H9 (cell line): Measurements from ENCODE around the gene RHOJ. TPM values are rescaled to one million over a fixed set of nuclear protein-coding genes. Genes with fewer than 3 reads are reported as not detected.

Source experiments
- DNase-seq: peaks from one replicate; pipeline ENCODE4 v3.0.0-alpha.2; 2017
- H2AFZ ChIP-seq: one replicate; pipeline ENCODE4 v1.6.1; 2013; ENCODE audit warnings: mild to moderate bottlenecking, low read length, control low read depth, moderate library complexity
- H2AK5ac ChIP-seq: 2 replicates; pipeline ENCODE4 v1.6.1; 2013; ENCODE audit warnings: low read length, control low read depth, mixed read lengths; ENCODE audit not compliant: insufficient read length
- H2BK120ac ChIP-seq: one replicate; pipeline ENCODE4 v1.6.1; 2013; ENCODE audit warnings: low read depth, mild to moderate bottlenecking, low read length, control low read depth, inconsistent platforms; ENCODE audit not compliant: poor library complexity, severe bottlenecking
- H2BK12ac ChIP-seq: 2 replicates; pipeline ENCODE4 v1.6.1; 2013; ENCODE audit warnings: low read length, control low read depth, mixed read lengths, low read depth; ENCODE audit not compliant: insufficient read length
- H2BK15ac ChIP-seq: 2 replicates; pipeline ENCODE4 v1.6.1; 2013; ENCODE audit warnings: low read depth, low read length, control low read depth
- H2BK20ac ChIP-seq: one replicate; pipeline ENCODE4 v1.6.1; 2013; ENCODE audit warnings: low read depth, mild to moderate bottlenecking, low read length, control low read depth, inconsistent platforms; ENCODE audit not compliant: poor library complexity, severe bottlenecking
- H2BK5ac ChIP-seq: 2 replicates; pipeline ENCODE4 v1.6.1; 2013; ENCODE audit warnings: low read length, control low read depth, mixed read lengths; ENCODE audit not compliant: insufficient read length
- H3K14ac ChIP-seq: 2 replicates; pipeline ENCODE4 v1.6.1; 2013; ENCODE audit warnings: low read length, control low read depth; ENCODE audit not compliant: insufficient read depth
- H3K18ac ChIP-seq: 2 replicates; pipeline ENCODE4 v1.6.1; 2013; ENCODE audit warnings: low read depth, mild to moderate bottlenecking, mixed read lengths, low read length, control low read depth; ENCODE audit not compliant: insufficient read length
- H3K23ac ChIP-seq: 2 replicates; pipeline ENCODE4 v1.6.1; 2013; ENCODE audit warnings: low read length, control low read depth, mixed read lengths, low read depth; ENCODE audit not compliant: insufficient read length
- H3K23me2 ChIP-seq: 2 replicates; pipeline ENCODE4 v1.6.1; 2013; ENCODE audit warnings: low read depth, mild to moderate bottlenecking, mixed read lengths, low read length, control low read depth; ENCODE audit not compliant: insufficient read length, poor library complexity, severe bottlenecking
- H3K27ac ChIP-seq: 2 replicates; pipeline ENCODE4 v1.5.1; 2013; ENCODE audit warnings: low read length, control low read depth, mixed read lengths, low read depth; ENCODE audit not compliant: insufficient read length
- H3K27me3 ChIP-seq: 2 replicates; pipeline ENCODE4 v1.6.1; 2013; ENCODE audit warnings: low read length, control low read depth, inconsistent platforms; ENCODE audit not compliant: insufficient read depth
- H3K4ac ChIP-seq: 2 replicates; pipeline ENCODE4 v1.6.1; 2013; ENCODE audit warnings: low read depth, mild to moderate bottlenecking, control low read depth, inconsistent platforms, low read length, moderate library complexity
- H3K4me1 ChIP-seq: 2 replicates; pipeline ENCODE4 v1.6.1; 2013; ENCODE audit warnings: low read length, control low read depth, inconsistent platforms; ENCODE audit not compliant: insufficient read depth
- H3K4me2 ChIP-seq: 2 replicates; pipeline ENCODE4 v1.6.1; 2013; ENCODE audit warnings: low read length, control low read depth, mixed read lengths; ENCODE audit not compliant: insufficient read length, insufficient read depth
- H3K56ac ChIP-seq: 2 replicates; pipeline ENCODE4 v1.6.1; 2013; ENCODE audit warnings: low read depth, mild to moderate bottlenecking, mixed read lengths, low read length, control low read depth; ENCODE audit not compliant: insufficient read length
- H3K79me1 ChIP-seq: 2 replicates; pipeline ENCODE4 v1.6.1; 2013; ENCODE audit warnings: low read depth, mild to moderate bottlenecking, moderate library complexity, low read length, control low read depth, inconsistent platforms; ENCODE audit not compliant: insufficient read depth, poor library complexity, severe bottlenecking
- H3K79me2 ChIP-seq: 2 replicates; pipeline ENCODE4 v1.6.1; 2013; ENCODE audit warnings: low read length, control low read depth, inconsistent platforms; ENCODE audit not compliant: insufficient read depth
- H3K9ac ChIP-seq: 2 replicates; pipeline ENCODE4 v1.6.1; 2013; ENCODE audit warnings: low read length, control low read depth, mixed read lengths; ENCODE audit not compliant: insufficient read length; ENCODE audit errors: extremely low read depth
- H3K9me3 ChIP-seq: one replicate; pipeline ENCODE4 v1.6.1; 2013; ENCODE audit warnings: low read depth, low read length, inconsistent platforms; ENCODE audit not compliant: control insufficient read depth
- H3T11ph ChIP-seq: one replicate; pipeline ENCODE4 v1.6.1; 2013; ENCODE audit warnings: mild to moderate bottlenecking, low read length, control low read depth, inconsistent platforms
- H4K20me1 ChIP-seq: one replicate; pipeline ENCODE4 v1.6.1; 2013; ENCODE audit not compliant: control insufficient read depth, insufficient read length, insufficient read depth
- H4K5ac ChIP-seq: 2 replicates; pipeline ENCODE4 v1.6.1; 2013; ENCODE audit warnings: low read depth, mild to moderate bottlenecking, mixed read lengths, low read length, control low read depth; ENCODE audit not compliant: insufficient read length
- H4K8ac ChIP-seq: replicated peaks from 2 replicates; pipeline ENCODE4 v1.6.1; 2013; ENCODE audit warnings: low read length, control low read depth, mixed read lengths, low read depth; ENCODE audit not compliant: insufficient read length
- H4K91ac ChIP-seq: 2 replicates; pipeline ENCODE4 v1.6.1; 2013; ENCODE audit warnings: low read depth, mild to moderate bottlenecking, moderate library complexity, mixed read lengths, low read length, control low read depth; ENCODE audit not compliant: insufficient read length
- H3K27ac Mint-ChIP-seq, 3 experiments: 2 replicates in 2 of 3; 3 replicates in 1 of 3; pipeline ENCODE4 v1.8.0; 2020 to 2021; ENCODE audit warnings: mixed read lengths in 3 of 3, mild to moderate bottlenecking in 1 of 3, moderate library complexity in 1 of 3
- H3K27me3 Mint-ChIP-seq: 2 replicates; pipeline ENCODE4 v1.8.0; 2021; ENCODE audit warnings: low read depth, mild to moderate bottlenecking, moderate library complexity, mixed read lengths
- H3K36me3 Mint-ChIP-seq, 3 experiments: 2 replicates in 2 of 3; 3 replicates in 1 of 3; pipeline ENCODE4 v1.8.0; 2020 to 2021; ENCODE audit warnings: low read depth in 3 of 3, mixed read lengths in 3 of 3; ENCODE audit not compliant: insufficient read depth in 1 of 3
- H3K4me1 Mint-ChIP-seq, 2 experiments: 2 replicates each; pipeline ENCODE4 v1.8.0; 2020; ENCODE audit warnings: mixed read lengths in 2 of 2
- H3K4me3 Mint-ChIP-seq, 2 experiments: 2 replicates in 1 of 2; 3 replicates in 1 of 2; pipeline ENCODE4 v1.8.0; 2020 to 2021; ENCODE audit warnings: mild to moderate bottlenecking in 2 of 2, mixed read lengths in 2 of 2, moderate library complexity in 1 of 2
- H3K9me3 Mint-ChIP-seq, 2 experiments: 2 replicates in 1 of 2; 3 replicates in 1 of 2; pipeline ENCODE4 v1.8.0; 2020; ENCODE audit warnings: mild to moderate bottlenecking in 2 of 2, mixed read lengths in 2 of 2, moderate library complexity in 1 of 2
- CTCF ChIP-seq: fragments of 200-600 bp; sonication (generic); conservative IDR thresholded peaks from 3 replicates; pipeline ENCODE4 v1.8.0; 2021; ENCODE audit warnings: antibody characterized with exemption, mild to moderate bottlenecking
- WGBS: extraction: QIAGEN DNeasy Blood & Tissue Kit; methylation state at CpG from one replicate; pipeline ENCODE4 v1.1.7; 2013; ENCODE audit warnings: missing lambda C conversion rate, low lambda C conversion rate, mixed read lengths; ENCODE audit not compliant: insufficient read length; ENCODE audit errors: extremely low coverage; 5-methylcytosine and 5-hydroxymethylcytosine counted together
- total RNA-seq: library from RNA; stranded (reverse); gene quantifications from 2 replicates; pipeline ENCODE4 v1.2.1, GENCODE V29; 2021

Gene RHOJ
- total RNA-seq, 1 experiment from 2014 or later, result not detected

- TF ChIP-seq CTCF, result no peak
- H3K36me3 Mint-ChIP-seq, result no peaks in the 10 kb centered on the region
- Histone ChIP-seq H4K91ac (no peak overlapping the region), H2BK5ac (no peak overlapping the region), H3K9ac (no peak overlapping the region), H3K79me1 (no peaks in the 10 kb centered on the region), H3K27me3 (no peaks in the 10 kb centered on the region), H3K27ac (no peak overlapping the region), H3K23ac (no peak overlapping the region), H3K9me3 (no peaks in the 10 kb centered on the region), H3K56ac (no peak overlapping the region), H2BK120ac (no peak overlapping the region), H2AFZ (no peak overlapping the region), H3K23me2 (no peaks in the 10 kb centered on the region), H3K14ac (no peak overlapping the region), H4K20me1 (no peaks in the 10 kb centered on the region), H4K8ac (no peak overlapping the region), H3T11ph (no peak overlapping the region), H2BK20ac (no peak overlapping the region), H3K18ac (no peak overlapping the region), H4K5ac (no peak overlapping the region), H3K79me2 (no peaks in the 10 kb centered on the region), H3K4ac (no peak overlapping the region), H2BK12ac (no peak overlapping the region), H3K4me1 (no peaks in the 10 kb centered on the region), H3K4me2 (no peak overlapping the region), H2BK15ac (no peak overlapping the region), H2AK5ac (no peak overlapping the region)
- WGBS, result no CpG with 5 or more reads among the region's 3 CpGs
- no peak overlapping the region; a peak in 1 of 7 replicates for H3K27ac Mint-ChIP-seq
- no peaks in the 10 kb centered on the region for H3K9me3 Mint-ChIP-seq
- peaks cover 0 to 4% of the 10 kb centered on the region in 2 experiments; a peak in 1 of 4 replicates for H3K4me1 Mint-ChIP-seq
- DNase-seq, result no peak
- H3K27me3 Mint-ChIP-seq, result no peaks in the 10 kb centered on the region
- H3K4me3 Mint-ChIP-seq, result no peak overlapping the region
These were observed 24.2 kb upstream of the RHOJ start for GRCh38 chr14:63180011-63180410.
